NT2/D1 (cell line): Measurements from ENCODE around the gene SHB.

Source experiments
- DNase-seq: peaks from one replicate; pipeline ENCODE4 v3.0.0-alpha.2; 2011; ENCODE audit warnings: low read depth, low spot score
- H3K27me3 ChIP-seq: 2 replicates; pipeline ENCODE4 v1.6.0; 2011; ENCODE audit warnings: mild to moderate bottlenecking; ENCODE audit not compliant: insufficient read length, insufficient read depth
- H3K36me3 ChIP-seq: 2 replicates; pipeline ENCODE4 v1.6.1; 2011; ENCODE audit warnings: mild to moderate bottlenecking, low read length, mixed read lengths; ENCODE audit not compliant: insufficient read depth, insufficient read length
- H3K4me1 ChIP-seq: 2 replicates; pipeline ENCODE4 v1.5.1; 2011; ENCODE audit not compliant: insufficient read depth, insufficient read length
- H3K4me3 ChIP-seq: 2 replicates; pipeline ENCODE4 v1.5.1; 2011; ENCODE audit warnings: low read depth; ENCODE audit not compliant: insufficient read length
- H3K9ac ChIP-seq: 2 replicates; pipeline ENCODE4 v1.6.0; 2011; ENCODE audit warnings: low read depth; ENCODE audit not compliant: insufficient read length
- H3K9me3 ChIP-seq: 2 replicates; pipeline ENCODE4 v1.5.1; 2011; ENCODE audit warnings: mild to moderate bottlenecking, low read length; ENCODE audit not compliant: insufficient read depth
- SUZ12 ChIP-seq: IDR thresholded peaks from 2 replicates; pipeline ENCODE4 v1.6.1; 2011; ENCODE audit not compliant: insufficient read length, insufficient read depth; ENCODE audit errors: extremely low read depth
- YY1 ChIP-seq: IDR thresholded peaks from 2 replicates; pipeline ENCODE4 v1.6.1; 2011; ENCODE audit not compliant: insufficient read length, insufficient read depth
- ZNF274 ChIP-seq: IDR thresholded peaks from 2 replicates; pipeline ENCODE4 v1.6.1; 2011; ENCODE audit warnings: mild to moderate bottlenecking, low read depth, low read length

The SHB gene

DNA sequence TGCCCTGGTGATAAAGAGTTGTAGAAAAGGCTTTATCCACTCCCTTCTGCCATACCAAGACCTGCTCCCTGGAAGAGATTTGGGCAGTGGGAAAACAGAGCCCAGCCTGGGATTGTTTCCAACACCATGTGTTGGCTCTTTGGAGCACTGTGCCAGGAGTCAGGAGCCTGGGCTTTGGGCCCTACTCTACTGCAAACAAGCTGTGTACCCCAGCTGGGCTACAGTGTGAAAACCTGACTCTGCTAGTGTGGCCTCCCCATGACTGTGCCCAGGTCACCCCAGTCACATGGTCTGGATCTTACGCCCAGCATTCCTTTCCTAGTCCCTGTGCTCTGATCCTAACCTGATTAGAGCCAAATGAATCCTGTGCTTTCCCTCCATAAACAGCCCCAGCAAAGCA is 39.3 kb upstream of the SHB start:
- Histone ChIP-seq H3K36me3 (no peaks in the 10 kb centered on the region), H3K27me3 (peaks cover 2% of the 10 kb centered on the region), H3K9me3 (no peaks in the 10 kb centered on the region), H3K9ac (no peak overlapping the region), H3K4me1 (peaks cover 4% of the 10 kb centered on the region), H3K4me3 (no peak overlapping the region)
- DNase-seq: no peak
- no peak for TF ChIP-seq YY1
- TF ChIP-seq ZNF274: no peak
- TF ChIP-seq SUZ12: no peak

DNA sequence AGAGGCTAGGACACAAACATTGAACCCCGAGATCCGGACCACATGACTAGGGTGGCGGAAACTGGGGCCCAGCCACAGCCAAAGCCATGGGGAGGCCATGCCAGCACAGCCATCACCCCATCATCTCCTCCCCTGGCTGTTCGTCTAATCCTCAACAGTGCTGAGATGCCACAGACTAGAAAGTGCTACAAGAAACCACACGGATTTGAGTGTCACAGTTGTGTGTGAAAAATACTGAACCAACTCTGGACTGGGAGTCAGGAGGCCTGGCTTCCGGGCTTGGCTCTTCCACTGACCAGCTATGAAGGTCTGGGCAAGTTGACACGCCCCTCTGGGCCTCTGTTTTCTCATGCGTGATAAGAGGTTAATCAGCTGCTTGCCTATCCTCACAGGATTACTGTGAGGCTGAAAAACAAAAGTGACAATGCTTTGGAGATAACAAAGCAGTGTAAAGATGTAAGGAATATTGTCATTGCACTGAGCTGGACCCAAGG is 38.8 kb upstream of the SHB start:
- no peak for TF ChIP-seq ZNF274
- no peak for TF ChIP-seq YY1
- TF ChIP-seq SUZ12: no peak
- Histone ChIP-seq H3K4me1 (peaks cover 4% of the 10 kb centered on the region), H3K36me3 (no peaks in the 10 kb centered on the region), H3K9ac (no peak overlapping the region), H3K4me3 (no peak overlapping the region), H3K27me3 (peaks cover 2% of the 10 kb centered on the region), H3K9me3 (no peaks in the 10 kb centered on the region)
- DNase-seq: no peak

DNA sequence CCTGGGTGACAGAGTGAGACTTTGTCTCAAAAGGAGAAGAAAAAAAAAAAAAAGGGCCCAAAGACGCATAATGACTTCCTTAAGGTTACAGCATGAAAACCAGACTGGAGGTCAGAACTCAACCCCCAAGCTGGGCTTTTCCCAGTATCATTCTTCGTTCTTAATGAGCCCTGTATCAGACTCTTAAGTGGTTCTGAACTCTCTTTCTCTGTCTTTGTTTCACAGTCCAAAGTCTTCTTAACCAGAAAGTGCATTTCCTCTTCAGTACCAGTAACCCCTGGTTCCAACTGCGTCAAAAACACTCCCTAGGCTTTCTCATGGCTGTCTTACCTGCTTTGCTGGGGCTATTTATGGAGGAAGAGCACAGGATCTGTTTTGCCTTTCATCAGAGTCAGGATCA is 38.4 kb upstream of the SHB start:
- Histone ChIP-seq H3K4me1 (peaks cover 4% of the 10 kb centered on the region), H3K4me3 (no peak overlapping the region), H3K27me3 (no peaks in the 10 kb centered on the region), H3K36me3 (no peaks in the 10 kb centered on the region), H3K9ac (no peak overlapping the region), H3K9me3 (no peaks in the 10 kb centered on the region)
- no peak for DNase-seq
- TF ChIP-seq SUZ12 (no peak), ZNF274 (no peak), YY1 (no peak)

DNA sequence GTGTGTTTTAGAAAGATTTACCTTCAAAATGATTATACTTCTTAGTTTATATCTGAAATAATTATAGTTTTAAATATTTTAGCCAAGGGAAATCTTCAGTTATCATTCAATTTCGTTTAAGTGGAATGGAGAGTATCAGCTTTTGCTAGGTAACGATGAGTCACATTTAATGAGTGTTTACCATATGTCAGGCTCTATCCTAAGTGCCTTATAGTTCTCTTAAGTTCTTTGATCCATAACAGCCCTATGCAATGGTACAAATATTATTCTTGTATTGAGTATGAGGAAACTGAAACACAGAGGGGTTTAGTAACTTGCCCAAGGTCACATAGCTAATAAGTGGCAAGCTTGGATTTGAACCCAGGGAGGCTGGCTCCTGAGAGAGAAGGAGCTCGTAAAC is 37.5 kb upstream of the SHB start:
- no peaks in the 10 kb centered on the region for H3K9me3 ChIP-seq
- no peak for DNase-seq
- H3K27me3 ChIP-seq: no peaks in the 10 kb centered on the region
- no peaks in the 10 kb centered on the region for H3K36me3 ChIP-seq
- H3K9ac ChIP-seq: no peak overlapping the region
- H3K4me3 ChIP-seq: no peak overlapping the region
- peaks cover 4% of the 10 kb centered on the region for H3K4me1 ChIP-seq
- no peak for TF ChIP-seq ZNF274
- TF ChIP-seq YY1: no peak
- TF ChIP-seq SUZ12: no peak

DNA sequence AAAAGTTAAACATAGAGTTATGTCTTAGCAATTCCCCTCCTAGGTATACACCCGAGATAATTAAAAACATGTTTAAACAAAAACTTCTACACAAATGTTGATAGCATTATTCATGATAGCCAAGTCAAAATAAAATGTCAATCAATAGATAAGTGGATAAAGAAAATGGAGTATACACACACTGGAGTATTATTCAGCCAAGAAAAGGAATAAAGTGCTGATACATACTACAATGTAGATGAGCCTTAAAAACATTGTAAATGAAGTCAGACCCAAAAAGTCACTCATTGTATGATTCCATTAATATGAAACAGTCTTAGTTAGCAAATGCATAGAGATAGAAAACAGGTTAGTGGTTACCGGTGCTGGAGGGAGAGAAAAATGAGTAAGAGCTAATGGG is 34.3 kb upstream of the SHB start:
- no peak for TF ChIP-seq ZNF274
- TF ChIP-seq SUZ12: no peak
- no peak for TF ChIP-seq YY1
- Histone ChIP-seq H3K9me3 (no peaks in the 10 kb centered on the region; the same call in 1 of the 2 replicates), H3K27me3 (no peaks in the 10 kb centered on the region), H3K4me1 (peaks cover 4% of the 10 kb centered on the region), H3K9ac (no peak overlapping the region), H3K36me3 (no peaks in the 10 kb centered on the region), H3K4me3 (no peak overlapping the region)
- DNase-seq: no peak

DNA sequence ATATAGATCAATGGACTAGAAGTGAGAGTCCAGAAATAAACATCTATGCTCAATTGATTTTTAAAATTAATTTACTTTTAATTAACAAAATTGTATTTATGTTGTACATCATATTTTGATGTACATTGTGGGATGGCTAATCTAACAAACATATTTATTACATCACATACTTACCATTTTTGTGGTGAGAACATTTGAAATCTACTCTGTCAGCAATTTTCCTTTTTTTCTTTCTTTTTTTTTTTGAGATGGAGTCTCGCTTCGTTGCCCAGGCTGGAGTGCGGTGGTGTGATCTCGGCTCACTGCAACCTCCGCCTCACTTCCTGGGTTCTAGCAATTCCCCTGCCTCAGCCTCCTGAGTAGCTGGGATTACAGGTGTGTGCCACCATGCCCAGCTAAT is 32.4 kb upstream of the SHB start:
- H3K4me1 ChIP-seq: no peaks in the 10 kb centered on the region
- no peak for DNase-seq
- TF ChIP-seq YY1 (no peak), ZNF274 (no peak), SUZ12 (no peak)

DNA sequence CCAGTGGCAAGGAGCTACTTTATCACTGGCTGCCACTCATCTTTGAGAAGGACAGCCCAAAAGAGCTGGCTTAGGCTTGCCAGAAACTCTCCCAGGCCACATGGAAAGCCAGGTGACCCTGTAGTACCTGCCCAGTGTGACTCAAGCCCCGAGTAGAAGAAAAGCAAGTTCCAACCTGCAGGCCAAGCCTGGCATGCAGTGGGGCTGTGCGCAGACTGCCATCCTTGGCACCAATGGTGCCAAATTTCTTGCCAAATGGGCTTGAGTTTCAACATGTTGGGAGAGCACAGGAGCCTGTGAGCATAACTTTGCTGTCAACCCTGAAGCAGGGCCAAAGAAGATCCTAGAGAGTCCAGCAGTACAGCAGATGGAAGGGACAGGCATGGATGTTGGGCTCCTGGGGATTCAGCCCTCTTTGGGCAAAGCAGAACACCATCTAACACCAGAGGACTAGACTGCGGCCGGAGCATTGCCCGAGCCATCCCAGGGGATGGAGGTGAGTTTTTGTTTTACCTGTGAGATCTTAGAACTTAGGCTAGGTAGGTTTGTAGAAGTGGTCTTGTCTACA is 27.3 kb upstream of the SHB start:
- no peaks in the 10 kb centered on the region for H3K36me3 ChIP-seq
- no peak overlapping the region for H3K9ac ChIP-seq
- no peak for TF ChIP-seq ZNF274
- TF ChIP-seq YY1: no peak
- no peak for TF ChIP-seq SUZ12
- H3K4me1 ChIP-seq: peaks cover 3% of the 10 kb centered on the region
- H3K4me3 ChIP-seq: no peak overlapping the region
- no peak for DNase-seq
- peaks cover under 1% of the 10 kb centered on the region for H3K27me3 ChIP-seq
- H3K9me3 ChIP-seq: no peaks in the 10 kb centered on the region; the same call in 1 of the 2 replicates

More for the DNA sequence above, 32.4 kb upstream of the SHB start:
- Histone ChIP-seq H3K27me3 (no peaks in the 10 kb centered on the region), H3K9me3 (no peaks in the 10 kb centered on the region; the same call in 1 of the 2 replicates), H3K9ac (no peak overlapping the region), H3K4me3 (no peak overlapping the region), H3K36me3 (no peaks in the 10 kb centered on the region)

DNA sequence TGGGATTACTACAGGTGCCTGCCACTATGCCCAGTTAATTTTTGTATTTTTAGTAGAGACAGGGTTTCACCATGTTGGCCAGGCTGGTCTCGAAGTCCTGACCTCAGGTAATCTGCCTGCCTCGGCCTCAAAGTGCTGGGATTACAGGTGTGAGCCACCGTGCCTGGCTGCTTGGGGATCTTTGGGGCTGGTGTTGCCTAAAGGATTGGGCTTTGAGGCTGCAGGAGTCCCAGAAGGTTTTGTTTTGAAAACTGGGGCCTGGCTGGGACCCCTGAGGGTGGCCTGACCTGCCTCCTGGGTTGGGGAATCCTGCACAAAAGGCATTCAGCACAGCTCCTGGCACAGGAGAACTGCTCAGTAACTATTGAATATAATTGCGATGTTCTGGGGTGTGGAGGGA is 25.1 kb upstream of the SHB start:
- no peaks in the 10 kb centered on the region; the same call in 1 of the 2 replicates for H3K9me3 ChIP-seq
- H3K4me1 ChIP-seq: peaks cover 12% of the 10 kb centered on the region
- no peak overlapping the region for H3K9ac ChIP-seq
- H3K4me3 ChIP-seq: no peak overlapping the region
- no peak for DNase-seq
- no peaks in the 10 kb centered on the region for H3K36me3 ChIP-seq
- peaks cover 6% of the 10 kb centered on the region for H3K27me3 ChIP-seq
- no peak for TF ChIP-seq ZNF274
- TF ChIP-seq YY1: no peak
- TF ChIP-seq SUZ12: no peak
